IMR-90 (cell line): ENCODE results near the gene ATRNL1. TPM values are rescaled to one million over a fixed set of nuclear protein-coding genes. Genes with fewer than 3 reads are reported as not detected.

Source experiments
- ATAC-seq: fragments of 200-7000 bp; cut with Tn5 transposase; 2 replicates; pipeline ENCODE4 v1.9.1; 2020; ENCODE audit warnings: low read depth, mild to moderate bottlenecking, moderate library complexity
- BruUV-seq: library from RNA; stranded (reverse); fragments of 400-500 nt; replicated peaks from 2 replicates; lab custom pipeline; 2021; lab: Mats Ljungman, UMichigan
- CTCF ChIA-PET: fragments of 300-600 bp; formaldehyde crosslinking; extraction: SDS; loops from one replicate; lab custom pipeline; 2021; ENCODE audit warnings: antibody characterized with exemption; lab: Yijun Ruan, JAX
- POLR2A ChIA-PET: fragments of 300-600 bp; sonication (Branson Sonifier 250); formaldehyde crosslinking; loops from one replicate; lab custom pipeline; 2022; ENCODE audit warnings: antibody characterized with exemption; ENCODE audit not compliant: unreplicated experiment; lab: Charles Lee
- DNase-seq: peaks from one replicate; pipeline ENCODE4 v3.0.0; 2013
- H2AFZ ChIP-seq: replicated peaks from 2 replicates; pipeline ENCODE3; 2013; ENCODE audit warnings: low read length, mild to moderate bottlenecking; ENCODE audit not compliant: poor library complexity
- H2AK5ac ChIP-seq: 2 replicates; pipeline ENCODE4 v1.6.1; 2013; ENCODE audit warnings: low read depth, low read length, inconsistent platforms
- H2AK9ac ChIP-seq: replicated peaks from 2 replicates; pipeline ENCODE3; 2013; ENCODE audit warnings: mild to moderate bottlenecking, low read depth, low read length, moderate library complexity; ENCODE audit not compliant: poor library complexity
- H2BK120ac ChIP-seq: 2 replicates; pipeline ENCODE4 v1.6.1; 2013; ENCODE audit warnings: low read depth, low read length, inconsistent platforms
- H2BK15ac ChIP-seq: 3 replicates; pipeline ENCODE4 v1.6.1; 2013; ENCODE audit warnings: low read depth, low read length, inconsistent platforms
- H2BK20ac ChIP-seq: 2 replicates; pipeline ENCODE4 v1.6.1; 2013; ENCODE audit warnings: low read depth, mild to moderate bottlenecking, inconsistent platforms, low read length, moderate library complexity
- H2BK5ac ChIP-seq: 2 replicates; pipeline ENCODE4 v1.6.1; 2013; ENCODE audit warnings: mild to moderate bottlenecking, low read depth, low read length, inconsistent platforms; ENCODE audit not compliant: poor library complexity, severe bottlenecking
- H3K14ac ChIP-seq: replicated peaks from 2 replicates; pipeline ENCODE4 v1.6.1; 2013; ENCODE audit warnings: low read depth, low read length, inconsistent platforms
- H3K18ac ChIP-seq: 2 replicates; pipeline ENCODE4 v1.6.1; 2013; ENCODE audit warnings: low read depth, low read length, control low read depth
- H3K23ac ChIP-seq: 2 replicates; pipeline ENCODE4 v1.6.1; 2013; ENCODE audit warnings: low read depth, low read length, inconsistent platforms
- H3K27ac ChIP-seq: 2 replicates; pipeline ENCODE4 v1.5.1; 2013; ENCODE audit warnings: mild to moderate bottlenecking, control low read depth, low read length; ENCODE audit not compliant: insufficient read depth
- H3K27me3 ChIP-seq: 2 replicates; pipeline ENCODE4 v1.6.1; 2013; ENCODE audit warnings: low read length; ENCODE audit not compliant: control insufficient read depth, insufficient read depth
- H3K36me3 ChIP-seq: 2 replicates; pipeline ENCODE4 v1.6.1; 2013; ENCODE audit warnings: low read length, mixed read lengths; ENCODE audit not compliant: control insufficient read depth, insufficient read depth
- H3K4ac ChIP-seq: 2 replicates; pipeline ENCODE4 v1.6.1; 2013; ENCODE audit warnings: low read depth, low read length, inconsistent platforms
- H3K4me1 ChIP-seq: 2 replicates; pipeline ENCODE4 v1.6.1; 2013; ENCODE audit warnings: low read length, mixed read lengths; ENCODE audit not compliant: control insufficient read depth, insufficient read depth
- H3K4me2 ChIP-seq: 2 replicates; pipeline ENCODE4 v1.6.1; 2013; ENCODE audit warnings: low read depth, mild to moderate bottlenecking, control low read depth, low read length, moderate library complexity
- H3K4me3 ChIP-seq: 2 replicates; pipeline ENCODE4 v1.5.1; 2013; ENCODE audit warnings: low read depth, mild to moderate bottlenecking, control low read depth, low read length, moderate library complexity; ENCODE audit not compliant: insufficient read depth
- H3K56ac ChIP-seq: 2 replicates; pipeline ENCODE4 v1.6.1; 2013; ENCODE audit warnings: low read length, inconsistent platforms; ENCODE audit not compliant: insufficient read depth; ENCODE audit errors: extremely low read depth
- H3K79me1 ChIP-seq, 2 experiments: 2 replicates each; pipeline ENCODE4 v1.6.1; 2013; ENCODE audit warnings: low read length in 2 of 2, inconsistent platforms in 1 of 2, low read depth in 1 of 2
- H3K9ac ChIP-seq: 2 replicates; pipeline ENCODE4 v1.6.1; 2013; ENCODE audit warnings: low read depth, low read length, control low read depth
- H3K9me1 ChIP-seq: 2 replicates; pipeline ENCODE4 v1.6.1; 2013; ENCODE audit warnings: low read length, inconsistent platforms; ENCODE audit not compliant: insufficient read depth
- H3K9me3 ChIP-seq: 2 replicates; pipeline ENCODE4 v1.6.1; 2013; ENCODE audit warnings: low read length; ENCODE audit not compliant: control insufficient read depth, insufficient read depth
- H4K20me1 ChIP-seq: 2 replicates; pipeline ENCODE4 v1.6.1; 2013; ENCODE audit warnings: low read length, inconsistent platforms; ENCODE audit not compliant: insufficient read depth
- H4K5ac ChIP-seq: 2 replicates; pipeline ENCODE4 v1.6.1; 2013; ENCODE audit warnings: mild to moderate bottlenecking, low read depth, low read length, control low read depth
- H4K8ac ChIP-seq, 2 experiments: 2 replicates each; pipeline ENCODE4 v1.6.1; 2013; ENCODE audit warnings: low read depth in 2 of 2, low read length in 2 of 2, control low read depth in 1 of 2, inconsistent platforms in 1 of 2
- H4K91ac ChIP-seq: 2 replicates; pipeline ENCODE4 v1.6.1; 2013; ENCODE audit warnings: low read depth, low read length, inconsistent platforms; ENCODE audit not compliant: insufficient read depth
- CHD1 ChIP-seq: IDR thresholded peaks from 2 replicates; pipeline ENCODE4 v1.6.1; 2012; ENCODE audit warnings: low read depth, low read length, improper control_type of control experiment
- FOS ChIP-seq: fragments of 150-350 bp; IDR thresholded peaks from 2 replicates; pipeline ENCODE4 v1.6.1; 2016; ENCODE audit warnings: low read depth, low read length
- MXI1 ChIP-seq: IDR thresholded peaks from 2 replicates; pipeline ENCODE4 v1.6.1; 2012; ENCODE audit warnings: low read depth, mild to moderate bottlenecking, low read length, moderate library complexity, borderline replicate concordance
- RCOR1 ChIP-seq: IDR thresholded peaks from 2 replicates; pipeline ENCODE4 v1.6.1; 2012; ENCODE audit warnings: mild to moderate bottlenecking, low read length, improper control_type of control experiment; ENCODE audit not compliant: insufficient replicate concordance
- WGBS, 2 experiments: methylation state at CpG; one replicate each; pipeline versions ENCODE4 v1.1.5 to v1.1.7; 2013; ENCODE audit warnings: missing lambda C conversion rate in 2 of 2; ENCODE audit not compliant: insufficient read length in 1 of 2; ENCODE audit errors: extremely low coverage in 2 of 2; 5-methylcytosine and 5-hydroxymethylcytosine counted together
- dilution Hi-C: fragments of 300-500 bp; cut with HindIII; formaldehyde crosslinking; loops from one replicate; pipeline ENCODE4 v1.14.3; 2018; ENCODE audit warnings: low sequenced_read_pairs; ENCODE audit not compliant: unreplicated experiment
- in situ Hi-C: fragments of 300-500 bp; cut with MboI; formaldehyde crosslinking; loops from 3 replicates; pipeline ENCODE4 v1.14.3; 2019; ENCODE audit warnings: low sequenced_read_pairs, inconsistent platforms, mixed read lengths
- intact Hi-C: fragments of 100-400 bp; cut with micrococcal nuclease; formaldehyde crosslinking; loops from 2 replicates; pipeline ENCODE4 v1.10.0; 2022
- polyA plus RNA-seq, 3 experiments: library from polyadenylated mRNA; depleted of rRNA; stranded (reverse); fragments of >200 nt; gene quantifications; 2 replicates each; pipeline ENCODE4 v1.2.3, GENCODE V29; 2012; ENCODE audit warnings: low replicate concordance in 1 of 3
- total RNA-seq: library from RNA; depleted of rRNA; stranded (reverse); fragments of >200 nt; gene quantifications from 2 replicates; pipeline ENCODE4 v1.2.3, GENCODE V29; 2012
- TF ChIP-seq, protein P1 (sequence below): conservative IDR thresholded peaks from 2 replicates; pipeline ENCODE4 v1.5.1; 2012; ENCODE audit warnings: mild to moderate bottlenecking, low read depth, low read length, improper control_type of control experiment

Gene ATRNL1
- total and polyA plus RNA-seq, 2 of the 4 experiments (the other 2 are of a cell fraction), result 0.18 to 0.19 TPM

DNA sequence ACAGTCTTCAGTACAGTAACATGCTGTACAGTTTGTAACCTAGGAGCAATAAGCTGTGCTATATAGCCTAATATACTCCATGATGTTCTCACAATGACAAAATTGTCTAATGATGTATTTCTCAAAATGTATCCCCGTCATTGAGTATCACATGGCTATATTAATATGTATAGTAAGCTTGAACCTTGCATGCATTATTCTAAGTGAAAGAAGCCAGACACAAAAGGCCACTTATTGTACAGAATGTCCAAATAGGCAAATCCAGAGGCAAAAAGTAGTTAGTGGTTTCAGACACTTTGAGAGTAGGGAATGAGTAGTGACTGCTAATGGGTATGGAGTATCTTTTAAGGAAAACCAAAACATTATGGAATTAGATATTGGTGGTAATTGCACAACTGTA is 545.1 kb downstream of the ATRNL1 start:
- POLR2A ChIA-PET, result no interaction called here

More for the DNA sequence above, 545.1 kb downstream of the ATRNL1 start:
- CTCF ChIA-PET, result no interaction called here
- Histone ChIP-seq H3K27ac (no peak overlapping the region), H3K4me2 (no peak overlapping the region), H3K9me3 (no peaks in the 10 kb centered on the region), H4K20me1 (no peaks in the 10 kb centered on the region), H4K91ac (no peak overlapping the region), H3K4me3 (no peak overlapping the region), H3K79me1 (no peaks in the 10 kb centered on the region), H3K56ac (no peak overlapping the region), H2BK15ac (no peak overlapping the region), H2AK5ac (no peak overlapping the region), H3K36me3 (no peaks in the 10 kb centered on the region), H3K4me1 (no peaks in the 10 kb centered on the region), H2AFZ (no peak overlapping the region), H3K14ac (no peak overlapping the region), H2BK120ac (no peak overlapping the region), H3K9ac (no peak overlapping the region), H3K18ac (no peak overlapping the region), H3K23ac (no peak overlapping the region), H2BK5ac (no peak overlapping the region), H3K4ac (no peak overlapping the region), H2BK20ac (no peak overlapping the region), H2AK9ac (no peak overlapping the region), H4K8ac (no peak overlapping the region), H4K5ac (no peak overlapping the region), H3K9me1 (no peaks in the 10 kb centered on the region), H3K27me3 (no peaks in the 10 kb centered on the region)
- DNase-seq (no peak), ATAC-seq (no peak)
- TF ChIP-seq RCOR1, result no peak
- TF ChIP-seq, protein P1, sequence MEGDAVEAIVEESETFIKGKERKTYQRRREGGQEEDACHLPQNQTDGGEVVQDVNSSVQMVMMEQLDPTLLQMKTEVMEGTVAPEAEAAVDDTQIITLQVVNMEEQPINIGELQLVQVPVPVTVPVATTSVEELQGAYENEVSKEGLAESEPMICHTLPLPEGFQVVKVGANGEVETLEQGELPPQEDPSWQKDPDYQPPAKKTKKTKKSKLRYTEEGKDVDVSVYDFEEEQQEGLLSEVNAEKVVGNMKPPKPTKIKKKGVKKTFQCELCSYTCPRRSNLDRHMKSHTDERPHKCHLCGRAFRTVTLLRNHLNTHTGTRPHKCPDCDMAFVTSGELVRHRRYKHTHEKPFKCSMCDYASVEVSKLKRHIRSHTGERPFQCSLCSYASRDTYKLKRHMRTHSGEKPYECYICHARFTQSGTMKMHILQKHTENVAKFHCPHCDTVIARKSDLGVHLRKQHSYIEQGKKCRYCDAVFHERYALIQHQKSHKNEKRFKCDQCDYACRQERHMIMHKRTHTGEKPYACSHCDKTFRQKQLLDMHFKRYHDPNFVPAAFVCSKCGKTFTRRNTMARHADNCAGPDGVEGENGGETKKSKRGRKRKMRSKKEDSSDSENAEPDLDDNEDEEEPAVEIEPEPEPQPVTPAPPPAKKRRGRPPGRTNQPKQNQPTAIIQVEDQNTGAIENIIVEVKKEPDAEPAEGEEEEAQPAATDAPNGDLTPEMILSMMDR, result no peak
- TF ChIP-seq FOS, result no peak
- no peak for TF ChIP-seq MXI1
- no peak for TF ChIP-seq CHD1
- WGBS, 2 experiments, result no CpG with 5 or more reads among the region's 1 CpG
- dilution Hi-C loops (no loop called here), in situ Hi-C loops (no loop called here), intact Hi-C loops (no loop called here)
- BruUV-seq, result no TSS peak
